Stromal cell of bone marrow (primary cell): Measurements from ENCODE around the gene RNF20.
"Not testable (repeated sequence)": the region's sequence is repeated elsewhere in the genome, so short reads cannot be mapped to it uniquely, and the experiment has no call there.

Experiments
- DNase-seq: peaks from one replicate; pipeline ENCODE4 v3.0.0-alpha.2; 2012; ENCODE audit warnings: low read depth

The RNF20 gene

GRCh38 chr9:101536938-101537337 is 3.3 kb downstream of the RNF20 start:
- DNase-seq, result no peak

GRCh38 chr9:101540069-101540468 is 6.4 kb downstream of the RNF20 start:
- DNase-seq, result no peak

GRCh38 chr9:101543098-101543735 is 9.6 kb downstream of the RNF20 start:
- DNase-seq, result no peak

DNA sequence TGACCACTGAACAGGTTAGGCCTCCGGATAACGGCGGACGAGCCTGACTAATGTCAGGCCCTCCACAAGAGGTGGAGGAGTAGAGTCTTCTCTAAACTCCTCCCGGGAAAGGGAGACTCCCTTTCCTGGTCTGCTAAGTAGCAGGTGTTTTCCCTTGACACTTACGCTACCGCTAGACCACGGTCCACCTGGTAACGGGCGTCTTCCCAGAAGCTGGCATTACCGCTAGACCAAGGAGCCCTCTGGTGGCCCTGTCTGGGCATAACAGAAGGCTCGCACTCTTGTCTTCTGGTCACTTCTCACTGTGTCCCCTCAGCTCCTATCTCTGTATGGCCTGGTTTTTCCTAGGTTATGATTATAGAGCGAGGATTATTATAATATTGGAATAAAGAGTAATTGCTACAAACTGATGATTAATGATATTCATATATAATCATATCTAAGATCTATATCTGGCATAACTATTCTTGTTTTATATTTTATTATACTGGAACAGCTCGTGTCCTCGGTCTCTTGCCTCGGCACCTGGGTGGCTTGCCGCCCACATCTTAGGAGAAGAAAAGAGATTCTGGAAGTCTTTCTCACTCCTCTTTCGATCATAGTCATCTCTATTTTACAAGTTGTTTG is 15.9 kb downstream of the RNF20 start:
- not testable (repeated sequence) for DNase-seq

DNA sequence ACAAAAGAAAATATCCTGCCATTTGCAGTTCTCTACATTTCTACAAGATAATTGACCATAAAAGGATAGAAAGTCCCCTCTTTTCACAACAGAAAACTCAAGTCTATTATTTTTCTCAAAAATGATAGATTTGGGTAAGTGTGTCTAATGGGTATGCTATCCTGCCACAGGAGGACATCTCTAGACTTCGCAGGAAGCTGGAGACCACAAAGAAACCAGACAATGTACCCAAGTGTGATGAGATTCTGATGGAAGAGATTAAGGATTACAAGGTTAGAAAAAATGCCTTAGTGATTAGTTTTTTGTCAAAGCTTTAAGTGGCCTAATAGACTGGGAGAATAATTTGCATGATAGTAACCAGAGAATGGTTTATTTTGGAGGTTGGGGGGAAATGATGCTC is 28.1 kb downstream of the RNF20 start:
- no peak for DNase-seq

- peak; percentile 19 for DNase-seq
Observed at GRCh38 chr9:101562966-101563365, 29.3 kb downstream of the RNF20 start.

DNA sequence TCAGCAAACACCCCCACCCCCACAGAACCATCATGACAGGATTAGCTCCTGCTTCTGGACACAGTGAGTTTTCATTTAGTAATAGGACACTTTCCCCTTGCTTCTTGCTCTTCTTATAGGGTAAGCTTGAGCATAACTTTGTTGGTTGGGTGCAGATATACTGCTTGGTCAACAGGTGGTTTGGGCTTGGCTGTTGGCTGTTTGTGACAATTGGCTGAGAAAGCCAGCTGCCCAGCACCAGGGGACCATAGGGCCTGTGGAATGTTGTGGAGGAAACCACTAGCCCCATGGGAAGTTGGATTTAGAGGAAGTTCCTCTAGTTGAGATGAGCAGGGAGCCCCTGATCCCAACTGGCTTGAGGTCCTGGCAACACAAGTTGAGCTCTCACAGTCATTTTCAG is 30.6 kb downstream of the RNF20 start:
- DNase-seq, result no peak

- DNase-seq, result no peak
Observed at GRCh38 chr9:101566904-101567724, 33.5 kb downstream of the RNF20 start.

- no peak for DNase-seq
Observed at GRCh38 chr9:101567725-101568350, 34.2 kb downstream of the RNF20 start.

DNA sequence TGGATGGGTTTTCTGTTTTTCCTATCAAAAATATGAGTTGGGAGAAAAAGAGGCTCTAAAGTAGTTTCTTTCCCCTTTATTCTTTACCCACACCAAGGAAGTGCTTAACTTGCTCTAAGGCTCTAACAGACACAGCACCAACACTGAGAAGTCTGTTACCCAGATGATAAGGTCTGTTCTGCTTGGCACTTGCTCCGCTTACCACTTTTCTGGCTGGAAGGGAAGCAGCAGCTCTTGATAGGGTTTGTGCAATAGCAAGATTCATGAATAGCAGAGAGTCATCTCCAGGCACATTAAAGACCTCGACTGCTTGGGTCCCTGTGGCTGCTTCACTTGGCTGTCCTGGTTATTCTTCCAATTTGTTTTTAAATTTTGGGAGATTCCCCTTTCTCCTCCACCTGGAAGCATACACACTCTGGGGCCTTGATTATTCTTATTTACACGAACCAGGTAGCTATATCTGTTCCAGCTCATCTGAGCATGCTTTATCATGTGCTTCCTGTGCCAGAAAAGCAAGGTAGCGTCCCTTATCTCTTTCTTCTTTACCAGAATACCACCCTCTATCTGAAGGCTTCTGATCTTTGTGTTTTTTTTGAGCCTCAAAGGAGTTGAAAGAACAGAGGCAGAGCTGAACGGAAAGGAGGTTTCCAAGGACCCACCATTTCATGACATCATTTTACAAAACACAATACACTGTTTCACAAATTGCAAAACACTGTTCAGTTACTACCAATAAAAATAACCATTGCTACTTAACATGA is 36.3 kb downstream of the RNF20 start:
- no peak for DNase-seq

DNA sequence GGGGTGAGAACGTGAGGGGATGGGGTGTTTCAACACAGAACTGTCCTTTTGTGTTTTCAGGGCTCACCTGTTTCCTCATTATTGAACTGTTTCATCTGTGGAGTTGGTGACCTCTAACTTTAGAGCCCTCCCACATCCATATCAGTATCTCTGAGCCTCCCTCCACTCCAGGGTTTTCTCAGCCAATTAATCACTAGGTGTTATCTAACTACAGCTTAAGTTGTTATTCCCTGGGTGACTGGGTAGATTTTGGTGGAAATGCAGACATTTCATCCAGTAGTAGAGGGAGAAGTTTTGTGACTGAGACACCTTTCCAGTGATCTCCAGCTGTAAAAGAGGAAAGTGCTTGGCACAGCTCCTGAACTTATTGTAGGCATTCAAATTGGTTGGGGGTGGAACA is 37.5 kb downstream of the RNF20 start:
- no peak for DNase-seq

DNA sequence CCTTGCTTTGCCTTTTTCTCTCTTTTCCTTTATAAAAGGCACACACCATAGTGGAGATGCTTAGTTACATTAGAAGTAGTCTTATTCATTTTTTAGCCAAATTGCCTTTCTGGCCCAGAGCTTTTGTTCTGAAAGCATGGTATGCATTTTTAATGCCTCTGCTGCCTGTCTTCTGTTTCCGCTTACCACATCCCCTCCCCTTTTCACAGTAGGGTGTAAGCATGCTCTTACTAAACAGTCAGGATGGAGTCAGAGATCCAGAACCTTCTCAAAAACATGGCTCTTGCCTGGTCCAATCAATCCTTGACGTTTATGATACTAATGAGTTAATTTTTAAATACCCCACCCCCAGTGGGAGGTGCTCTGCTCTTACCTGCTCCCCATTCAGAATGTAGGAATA is 38.7 kb downstream of the RNF20 start:
- DNase-seq, result no peak

DNA sequence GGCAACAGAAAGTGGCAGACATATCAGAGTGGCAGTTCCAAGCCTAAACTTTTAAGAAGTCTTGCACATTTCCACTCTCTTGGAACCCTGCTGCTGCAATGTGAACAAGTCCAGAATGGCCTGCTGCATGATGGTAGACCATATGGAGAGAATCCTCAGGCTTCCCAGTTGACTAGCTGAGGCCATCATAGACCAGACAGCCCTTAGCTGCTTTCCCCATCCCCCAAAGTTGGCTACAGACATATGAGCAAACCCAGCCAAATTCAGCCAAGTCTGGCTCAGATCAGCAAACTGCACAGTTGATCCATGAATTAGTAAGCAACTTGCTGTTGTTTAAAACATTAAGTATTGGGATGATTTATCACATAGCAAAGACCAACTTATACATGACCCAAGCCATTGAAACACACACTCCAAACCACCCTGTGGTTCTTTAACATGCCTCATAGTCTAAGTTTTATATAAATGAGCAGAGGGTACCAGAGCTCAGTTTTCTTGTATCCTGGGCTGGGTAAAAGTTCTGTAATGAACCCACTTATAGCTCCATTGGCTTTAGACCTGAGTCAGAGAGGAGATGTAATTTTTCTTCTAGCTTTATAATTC is 41.2 kb downstream of the RNF20 start:
- DNase-seq, result no peak

GRCh38 chr9:101578378-101578777 is 44.7 kb downstream of the RNF20 start:
- no peak for DNase-seq

- no peak for DNase-seq
Observed at GRCh38 chr9:101579711-101580545, 46.3 kb downstream of the RNF20 start.

DNA sequence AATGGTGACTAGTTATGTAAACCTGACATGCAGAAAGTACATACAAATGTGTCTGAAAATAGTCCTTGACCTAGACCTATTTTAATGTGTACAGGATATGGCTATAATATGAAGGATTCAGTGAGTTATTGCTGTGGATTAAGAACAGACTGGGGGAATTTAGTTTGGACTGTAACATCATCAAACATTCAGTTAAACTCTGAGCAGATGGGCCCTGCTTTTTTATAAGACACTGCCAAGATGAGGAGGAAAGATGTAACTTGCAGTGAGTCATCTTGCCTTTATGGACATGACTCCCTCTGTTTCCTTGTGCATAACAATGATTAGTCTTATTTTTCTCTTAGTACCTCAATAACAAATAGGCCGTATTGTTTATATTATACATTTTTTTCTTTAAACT is 48.9 kb downstream of the RNF20 start:
- peak; percentile 56 for DNase-seq

GRCh38 chr9:101585740-101586139 is 52.1 kb downstream of the RNF20 start:
- no peak for DNase-seq

DNA sequence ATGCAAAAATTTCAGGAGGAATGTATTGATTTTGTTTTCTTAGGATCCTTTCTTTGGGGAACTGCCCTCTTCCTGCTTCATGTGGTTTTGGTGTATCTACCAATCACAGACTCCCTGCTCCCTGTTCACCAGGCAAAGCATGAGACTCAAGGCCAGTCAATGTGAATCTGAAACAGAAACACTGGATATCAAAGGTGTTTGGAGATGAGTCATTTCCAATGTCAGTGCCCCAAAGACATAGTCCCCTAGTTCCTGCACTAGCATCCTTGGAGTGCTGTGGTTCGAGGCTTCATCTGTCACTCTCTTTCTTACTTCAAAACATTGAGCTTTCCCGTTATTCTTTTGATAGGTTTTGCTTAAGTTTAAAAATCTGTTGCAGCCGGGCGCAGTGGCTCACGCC is 53.0 kb downstream of the RNF20 start:
- no peak for DNase-seq

DNA sequence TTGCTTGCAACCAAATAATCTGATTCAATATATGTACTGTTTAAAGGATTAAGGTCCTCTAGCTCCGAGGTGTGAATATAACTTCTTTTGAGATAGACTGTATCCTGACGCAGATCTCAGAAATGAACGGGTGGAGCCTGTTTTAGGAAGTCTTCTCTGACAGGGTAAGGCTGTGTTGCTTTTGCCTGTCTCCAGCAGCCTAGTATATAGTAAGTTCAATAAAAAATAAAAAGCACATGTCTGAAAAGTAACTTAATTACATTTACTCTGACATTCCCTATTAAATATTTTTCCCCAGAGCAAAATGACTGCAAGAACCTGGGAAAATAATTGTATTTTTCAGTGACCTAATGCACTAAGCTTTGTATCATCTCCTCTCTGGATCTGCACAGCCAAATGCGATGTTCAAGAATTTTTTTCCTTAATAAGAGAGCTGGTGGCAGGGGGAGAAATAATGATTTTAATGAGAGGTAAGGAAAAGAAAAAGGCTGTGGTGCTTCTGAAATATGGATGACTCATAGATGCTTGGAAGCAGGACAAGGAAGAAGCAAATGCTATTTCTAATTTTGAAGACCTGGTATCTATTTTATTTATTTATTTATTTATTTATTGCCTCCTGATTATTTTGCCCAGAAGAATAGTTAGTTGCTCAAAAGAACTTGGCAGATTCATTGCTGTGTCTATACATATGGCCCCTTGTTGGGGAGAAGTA is 53.8 kb downstream of the RNF20 start:
- DNase-seq, result no peak

- peak; percentile 25 for DNase-seq
Observed at GRCh38 chr9:101590074-101590473, 56.4 kb downstream of the RNF20 start.
